ENCODE measurements around the gene ZNF44. TPM values are rescaled to one million over a fixed set of nuclear protein-coding genes. Genes with fewer than 3 reads are reported as not detected.

ZNF44 gene
- total and polyA plus RNA-seq, 9 of the 15 experiments (the other 6 are each of a cell fraction or from before 2014, with no cell fraction given): 2.6 to 8.3 (median 4.4) TPM

DNA sequence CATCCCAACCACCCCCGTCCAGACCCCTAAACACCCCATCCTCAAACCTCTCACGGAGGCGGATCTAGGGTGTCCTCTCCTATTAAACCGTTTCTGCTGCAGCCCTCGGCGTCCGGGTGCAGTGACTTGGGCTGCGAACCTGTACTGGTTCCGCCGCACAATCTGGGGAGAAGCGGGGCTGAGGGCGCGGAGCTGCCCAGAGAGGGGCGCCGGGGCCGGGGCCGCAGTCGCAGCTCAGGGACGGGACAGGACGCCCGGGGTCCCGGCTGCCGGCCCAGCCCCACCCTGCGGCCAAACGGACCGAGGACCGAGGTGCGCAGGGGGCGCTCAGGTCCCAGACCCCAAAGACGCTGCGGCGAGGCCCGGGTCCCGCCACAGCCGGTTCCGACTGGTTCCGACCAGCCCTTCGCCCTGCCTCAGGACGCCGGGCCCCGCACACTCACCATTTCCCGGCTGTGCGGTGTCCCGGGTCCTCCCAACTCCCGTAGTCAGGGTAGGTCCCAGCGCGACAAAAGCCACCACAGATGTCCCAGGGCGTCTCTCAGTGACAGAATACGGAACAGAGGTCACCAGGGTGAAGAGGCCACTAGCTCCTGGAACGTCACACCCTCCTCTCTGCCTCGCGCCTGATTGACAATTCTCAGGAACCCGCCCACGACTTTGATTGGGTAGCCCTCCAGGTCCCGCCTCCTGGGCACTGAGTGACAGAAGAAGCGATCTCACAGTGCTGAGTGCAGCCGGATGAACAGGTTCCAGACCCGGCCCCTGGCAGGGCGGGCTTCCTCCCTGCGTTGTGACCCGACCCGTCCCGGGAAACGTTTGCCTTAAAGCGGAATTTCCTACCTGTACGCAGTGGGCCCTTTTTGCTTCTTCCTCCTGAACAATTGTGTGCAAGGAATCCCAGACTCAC, at the start of gene ZNF44 (continued):
- peak; percentile 12; the same call in 1 of the 2 replicates for TF ChIP-seq JUN (IDR thresholded peaks at IDR 0.05; ENCODE audit: borderline replicate concordance, low read depth, low read length)
- no peak for TF ChIP-seq JUN (CRISPR knock-in tag; IDR thresholded peaks at IDR 0.05; ENCODE audit: borderline replicate concordance)
- TF ChIP-seq ZNF143 (CRISPR knock-in tag; IDR thresholded peaks at IDR 0.05): no peak
- no peak for TF ChIP-seq BRCA1 (IDR thresholded peaks at IDR 0.05)
- no peak for TF ChIP-seq BRCA1 (CRISPR knock-in tag; IDR thresholded peaks at IDR 0.05)
- no peak for TF ChIP-seq CBX2 (IDR thresholded peaks at IDR 0.05; ENCODE audit: insufficient read depth, low read length, poor library complexity, severe bottlenecking)
- TF ChIP-seq, protein P1, sequence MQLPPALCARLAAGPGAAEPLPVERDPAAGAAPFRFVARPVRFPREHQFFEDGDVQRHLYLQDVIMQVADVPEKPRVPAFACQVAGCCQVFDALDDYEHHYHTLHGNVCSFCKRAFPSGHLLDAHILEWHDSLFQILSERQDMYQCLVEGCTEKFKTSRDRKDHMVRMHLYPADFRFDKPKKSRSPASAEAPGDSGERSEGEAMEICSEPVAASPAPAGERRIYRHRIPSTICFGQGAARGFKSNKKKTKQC (CRISPR knock-in tag; IDR thresholded peaks at IDR 0.05): no peak
- no peak for TF ChIP-seq MECOM (CRISPR knock-in tag; IDR thresholded peaks at IDR 0.05)
- no peak for TF ChIP-seq CSDE1 (IDR thresholded peaks at IDR 0.05)
- peak; percentile 41 to 46; a peak in 3 of 4 replicates for TF ChIP-seq MAZ (CRISPR knock-in tag; conservative IDR thresholded peaks at IDR 0.05 in 1 of 2, IDR thresholded peaks at IDR 0.05 in 1 of 2)
- no peak for TF ChIP-seq SIRT6 (IDR thresholded peaks at IDR 0.05; ENCODE audit: low read depth, low read length)
- no peak for TF ChIP-seq HNRNPK (IDR thresholded peaks at IDR 0.05; ENCODE audit: low read depth, low read length, poor library complexity, severe bottlenecking)
- TF ChIP-seq ARID4B (CRISPR knock-in tag; IDR thresholded peaks at IDR 0.05): no peak
- TF ChIP-seq PCBP1 (IDR thresholded peaks at IDR 0.05; ENCODE audit: low read depth, low read length, poor library complexity, severe bottlenecking): no peak
- no peak for TF ChIP-seq ZNF717 (CRISPR knock-in tag; IDR thresholded peaks at IDR 0.05)
- TF ChIP-seq BDP1 (IDR thresholded peaks at IDR 0.05; ENCODE audit: insufficient read depth, insufficient read length): no peak
- TF ChIP-seq SMARCA4 (IDR thresholded peaks at IDR 0.05): no peak; the same call in 1 of the 2 replicates
- no peak for TF ChIP-seq ZNF780A (CRISPR knock-in tag; IDR thresholded peaks at IDR 0.05)
- peak; percentile 87 for TF ChIP-seq ATF7 (IDR thresholded peaks at IDR 0.05)
- TF ChIP-seq GTF2E2 (tag; IDR thresholded peaks at IDR 0.05): no peak
- no peak for TF ChIP-seq POU5F1 (IDR thresholded peaks at IDR 0.05; ENCODE audit: borderline replicate concordance, low read depth, low read length, partially characterized antibody)
- TF ChIP-seq, protein P2, sequence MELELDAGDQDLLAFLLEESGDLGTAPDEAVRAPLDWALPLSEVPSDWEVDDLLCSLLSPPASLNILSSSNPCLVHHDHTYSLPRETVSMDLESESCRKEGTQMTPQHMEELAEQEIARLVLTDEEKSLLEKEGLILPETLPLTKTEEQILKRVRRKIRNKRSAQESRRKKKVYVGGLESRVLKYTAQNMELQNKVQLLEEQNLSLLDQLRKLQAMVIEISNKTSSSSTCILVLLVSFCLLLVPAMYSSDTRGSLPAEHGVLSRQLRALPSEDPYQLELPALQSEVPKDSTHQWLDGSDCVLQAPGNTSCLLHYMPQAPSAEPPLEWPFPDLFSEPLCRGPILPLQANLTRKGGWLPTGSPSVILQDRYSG (tag; conservative IDR thresholded peaks at IDR 0.05; ENCODE audit: low read depth): no peak

Data from K562 (cell line).